ENCODE results near the gene DENND2A.

DNA sequence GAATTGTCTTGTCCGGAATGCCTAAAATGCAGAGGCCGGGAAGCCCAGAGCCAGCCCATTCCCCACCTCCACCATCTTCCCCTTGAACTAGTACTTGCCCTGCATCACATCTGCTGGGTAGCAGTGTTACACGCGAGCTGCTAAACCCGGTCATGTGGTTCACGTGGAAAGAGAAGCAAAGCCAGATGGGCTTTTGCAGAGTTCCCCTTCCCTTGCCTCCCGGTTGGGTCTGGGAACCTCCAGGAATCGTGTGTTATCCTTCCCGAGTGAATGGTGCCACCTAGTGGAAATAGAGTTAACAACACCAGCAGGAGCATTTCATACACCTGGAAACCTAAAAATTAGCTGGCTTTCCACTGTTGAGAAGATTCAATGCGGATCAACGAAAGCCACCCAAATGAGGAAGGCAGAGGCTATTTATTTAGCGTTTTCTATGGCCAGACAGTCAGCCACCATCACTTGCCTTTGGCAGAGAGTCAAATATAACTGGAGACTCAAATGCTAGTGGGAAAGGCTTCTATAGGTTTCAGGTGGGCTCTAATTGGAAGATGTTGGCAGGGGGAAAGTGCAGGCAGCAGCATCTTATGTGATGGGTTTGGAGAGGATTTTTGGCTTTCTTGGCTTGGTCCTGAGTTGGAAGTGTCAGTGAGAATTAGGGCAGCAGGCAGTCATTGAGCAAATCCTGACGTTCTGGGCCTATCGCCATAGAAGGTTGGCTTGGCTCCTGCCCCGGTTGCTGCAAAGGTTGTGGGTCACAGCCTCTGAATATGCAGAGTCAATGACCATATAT lies 12.9 kb upstream of the DENND2A start:
- TF ChIP-seq, protein P1, sequence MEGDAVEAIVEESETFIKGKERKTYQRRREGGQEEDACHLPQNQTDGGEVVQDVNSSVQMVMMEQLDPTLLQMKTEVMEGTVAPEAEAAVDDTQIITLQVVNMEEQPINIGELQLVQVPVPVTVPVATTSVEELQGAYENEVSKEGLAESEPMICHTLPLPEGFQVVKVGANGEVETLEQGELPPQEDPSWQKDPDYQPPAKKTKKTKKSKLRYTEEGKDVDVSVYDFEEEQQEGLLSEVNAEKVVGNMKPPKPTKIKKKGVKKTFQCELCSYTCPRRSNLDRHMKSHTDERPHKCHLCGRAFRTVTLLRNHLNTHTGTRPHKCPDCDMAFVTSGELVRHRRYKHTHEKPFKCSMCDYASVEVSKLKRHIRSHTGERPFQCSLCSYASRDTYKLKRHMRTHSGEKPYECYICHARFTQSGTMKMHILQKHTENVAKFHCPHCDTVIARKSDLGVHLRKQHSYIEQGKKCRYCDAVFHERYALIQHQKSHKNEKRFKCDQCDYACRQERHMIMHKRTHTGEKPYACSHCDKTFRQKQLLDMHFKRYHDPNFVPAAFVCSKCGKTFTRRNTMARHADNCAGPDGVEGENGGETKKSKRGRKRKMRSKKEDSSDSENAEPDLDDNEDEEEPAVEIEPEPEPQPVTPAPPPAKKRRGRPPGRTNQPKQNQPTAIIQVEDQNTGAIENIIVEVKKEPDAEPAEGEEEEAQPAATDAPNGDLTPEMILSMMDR (IDR thresholded peaks at IDR 0.05; ENCODE audit: low read depth, low read length): peak; percentile 82
- no peak for TF ChIP-seq POLR2A (IDR thresholded peaks at IDR 0.05; ENCODE audit: extremely low read depth, insufficient read length)
- TF ChIP-seq MAX (IDR thresholded peaks at IDR 0.05; ENCODE audit: low read depth, low read length): no peak

Data from NB4 (cell line).